ENCODE data around the gene OR10G6.

The OR10G6 gene

DNA sequence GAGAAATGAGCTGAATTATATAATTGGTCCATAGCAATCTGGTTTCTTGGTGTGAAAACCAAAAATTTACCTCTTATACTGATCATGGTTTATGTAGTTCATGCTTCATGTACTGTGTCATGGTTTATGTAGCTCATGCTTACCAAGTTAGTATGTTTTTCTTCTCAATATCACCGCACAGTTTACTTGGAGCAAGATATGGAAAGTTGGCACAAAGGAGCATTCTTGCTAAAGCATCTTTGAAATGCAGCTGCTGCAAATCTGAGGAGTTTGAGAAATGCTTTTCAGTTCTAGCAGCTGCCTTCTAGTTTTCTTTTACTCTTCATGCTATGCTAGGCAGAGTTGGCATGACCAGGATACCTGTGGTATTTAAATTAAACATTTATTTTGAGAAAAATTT, 41.7 kb upstream of the OR10G6 start:
- no peak for TF ChIP-seq CEBPB (IDR thresholded peaks at IDR 0.05)
- TF ChIP-seq ZBTB7A (IDR thresholded peaks at IDR 0.05; ENCODE audit: low read depth), result no peak
- no peak for TF ChIP-seq FOXM1 (IDR thresholded peaks at IDR 0.05; ENCODE audit: borderline replicate concordance, low read depth)
- no peak for TF ChIP-seq TAF1 (IDR thresholded peaks at IDR 0.05; ENCODE audit: low read depth)
- TF ChIP-seq EP300 (IDR thresholded peaks at IDR 0.05; ENCODE audit: borderline replicate concordance), result no peak
- TF ChIP-seq, protein P1, sequence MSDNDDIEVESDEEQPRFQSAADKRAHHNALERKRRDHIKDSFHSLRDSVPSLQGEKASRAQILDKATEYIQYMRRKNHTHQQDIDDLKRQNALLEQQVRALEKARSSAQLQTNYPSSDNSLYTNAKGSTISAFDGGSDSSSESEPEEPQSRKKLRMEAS (IDR thresholded peaks at IDR 0.05), result no peak
- no peak for TF ChIP-seq EGR1 (IDR thresholded peaks at IDR 0.05)
- TF ChIP-seq, protein P2, sequence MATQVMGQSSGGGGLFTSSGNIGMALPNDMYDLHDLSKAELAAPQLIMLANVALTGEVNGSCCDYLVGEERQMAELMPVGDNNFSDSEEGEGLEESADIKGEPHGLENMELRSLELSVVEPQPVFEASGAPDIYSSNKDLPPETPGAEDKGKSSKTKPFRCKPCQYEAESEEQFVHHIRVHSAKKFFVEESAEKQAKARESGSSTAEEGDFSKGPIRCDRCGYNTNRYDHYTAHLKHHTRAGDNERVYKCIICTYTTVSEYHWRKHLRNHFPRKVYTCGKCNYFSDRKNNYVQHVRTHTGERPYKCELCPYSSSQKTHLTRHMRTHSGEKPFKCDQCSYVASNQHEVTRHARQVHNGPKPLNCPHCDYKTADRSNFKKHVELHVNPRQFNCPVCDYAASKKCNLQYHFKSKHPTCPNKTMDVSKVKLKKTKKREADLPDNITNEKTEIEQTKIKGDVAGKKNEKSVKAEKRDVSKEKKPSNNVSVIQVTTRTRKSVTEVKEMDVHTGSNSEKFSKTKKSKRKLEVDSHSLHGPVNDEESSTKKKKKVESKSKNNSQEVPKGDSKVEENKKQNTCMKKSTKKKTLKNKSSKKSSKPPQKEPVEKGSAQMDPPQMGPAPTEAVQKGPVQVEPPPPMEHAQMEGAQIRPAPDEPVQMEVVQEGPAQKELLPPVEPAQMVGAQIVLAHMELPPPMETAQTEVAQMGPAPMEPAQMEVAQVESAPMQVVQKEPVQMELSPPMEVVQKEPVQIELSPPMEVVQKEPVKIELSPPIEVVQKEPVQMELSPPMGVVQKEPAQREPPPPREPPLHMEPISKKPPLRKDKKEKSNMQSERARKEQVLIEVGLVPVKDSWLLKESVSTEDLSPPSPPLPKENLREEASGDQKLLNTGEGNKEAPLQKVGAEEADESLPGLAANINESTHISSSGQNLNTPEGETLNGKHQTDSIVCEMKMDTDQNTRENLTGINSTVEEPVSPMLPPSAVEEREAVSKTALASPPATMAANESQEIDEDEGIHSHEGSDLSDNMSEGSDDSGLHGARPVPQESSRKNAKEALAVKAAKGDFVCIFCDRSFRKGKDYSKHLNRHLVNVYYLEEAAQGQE (IDR thresholded peaks at IDR 0.05; ENCODE audit: low read depth), result no peak
- no peak for TF ChIP-seq TCF12 (IDR thresholded peaks at IDR 0.05; ENCODE audit: low read depth)
- no peak for TF ChIP-seq NFIC (IDR thresholded peaks at IDR 0.05)
- TF ChIP-seq YY1 (IDR thresholded peaks at IDR 0.05; ENCODE audit: low read depth), result no peak
- TF ChIP-seq, protein P3, sequence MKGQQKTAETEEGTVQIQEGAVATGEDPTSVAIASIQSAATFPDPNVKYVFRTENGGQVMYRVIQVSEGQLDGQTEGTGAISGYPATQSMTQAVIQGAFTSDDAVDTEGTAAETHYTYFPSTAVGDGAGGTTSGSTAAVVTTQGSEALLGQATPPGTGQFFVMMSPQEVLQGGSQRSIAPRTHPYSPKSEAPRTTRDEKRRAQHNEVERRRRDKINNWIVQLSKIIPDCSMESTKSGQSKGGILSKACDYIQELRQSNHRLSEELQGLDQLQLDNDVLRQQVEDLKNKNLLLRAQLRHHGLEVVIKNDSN (IDR thresholded peaks at IDR 0.05), result no peak

DNA sequence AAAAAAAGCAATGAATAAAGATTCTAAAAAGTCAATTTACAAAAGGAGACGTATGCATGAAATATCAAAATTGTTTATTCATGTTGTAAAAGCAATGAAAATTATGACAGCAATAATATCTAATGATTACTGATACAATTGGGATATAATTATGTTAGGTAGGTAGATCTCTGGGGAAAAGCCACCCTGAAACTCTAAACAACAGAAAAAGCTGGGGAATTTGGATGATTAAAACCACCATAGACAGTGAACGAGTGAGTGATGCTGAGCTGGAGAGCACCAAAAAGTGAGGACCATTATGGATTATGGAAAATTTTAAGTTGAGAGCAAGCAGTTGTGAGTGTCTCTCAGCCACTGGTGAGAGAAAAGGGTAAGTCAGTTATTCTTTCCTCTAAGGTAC, 31.5 kb upstream of the OR10G6 start, which contains the start of gene OR10G8:
Gene OR10G8 (plus strand): TSS at position 301 of the 400 bp plus-strand sequence. CDS start 2,825 bp downstream, outside the sequence.
- no peak for TF ChIP-seq YY1 (IDR thresholded peaks at IDR 0.05; ENCODE audit: low read depth)
- TF ChIP-seq TEAD4 (IDR thresholded peaks at IDR 0.05), result no peak
- no peak for TF ChIP-seq ZBTB7A (IDR thresholded peaks at IDR 0.05; ENCODE audit: low read depth)
- TF ChIP-seq RAD21 (IDR thresholded peaks at IDR 0.05; ENCODE audit: low read depth), result no peak
- no peak for TF ChIP-seq FOXM1 (IDR thresholded peaks at IDR 0.05; ENCODE audit: borderline replicate concordance, low read depth)
- no peak for TF ChIP-seq EGR1 (IDR thresholded peaks at IDR 0.05)
- no peak for TF ChIP-seq TAF1 (IDR thresholded peaks at IDR 0.05; ENCODE audit: low read depth)
- no peak for TF ChIP-seq TCF12 (IDR thresholded peaks at IDR 0.05; ENCODE audit: low read depth)
- TF ChIP-seq, protein P1 (IDR thresholded peaks at IDR 0.05), result no peak
- TF ChIP-seq CEBPB (IDR thresholded peaks at IDR 0.05), result no peak
- no peak for TF ChIP-seq NFIC (IDR thresholded peaks at IDR 0.05)
- TF ChIP-seq CREB1 (IDR thresholded peaks at IDR 0.05; ENCODE audit: low read depth), result no peak
- no peak for TF ChIP-seq EP300 (IDR thresholded peaks at IDR 0.05; ENCODE audit: borderline replicate concordance)
- TF ChIP-seq, protein P3 (IDR thresholded peaks at IDR 0.05), result no peak
- TF ChIP-seq, protein P2 (IDR thresholded peaks at IDR 0.05; ENCODE audit: low read depth), result no peak

DNA sequence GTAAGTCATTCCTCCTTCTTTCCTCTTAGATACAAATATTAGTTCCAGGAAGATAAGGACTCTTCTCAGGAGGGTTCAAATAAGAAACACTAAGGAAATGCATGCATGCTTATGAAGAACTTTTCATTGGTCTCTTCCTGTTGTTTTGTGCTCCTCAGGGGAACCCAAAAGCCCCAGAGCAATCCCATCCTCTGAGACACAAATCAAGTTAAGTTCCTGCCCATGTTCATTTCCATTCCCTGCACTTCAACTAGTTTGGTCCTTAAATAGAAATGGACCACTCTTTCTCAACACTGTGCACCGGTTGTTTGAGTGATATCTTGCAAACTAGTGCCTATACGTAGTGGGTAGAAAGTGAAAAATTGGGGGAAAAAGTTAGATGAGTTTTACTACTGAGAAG, 17.7 kb upstream of the OR10G6 start, which contains the start of gene OR10G4:
Gene OR10G4 (plus strand): TSS at position 301 of the 400 bp plus-strand sequence. CDS start 2,578 bp downstream, outside the sequence.
- TF ChIP-seq TAF1 (IDR thresholded peaks at IDR 0.05; ENCODE audit: low read depth) (no peak), EGR1 (IDR thresholded peaks at IDR 0.05) (no peak), TEAD4 (IDR thresholded peaks at IDR 0.05) (no peak), TCF12 (IDR thresholded peaks at IDR 0.05; ENCODE audit: low read depth) (no peak), FOXM1 (IDR thresholded peaks at IDR 0.05; ENCODE audit: borderline replicate concordance, low read depth) (no peak), CEBPB (IDR thresholded peaks at IDR 0.05) (no peak), RAD21 (IDR thresholded peaks at IDR 0.05; ENCODE audit: low read depth) (no peak), ZBTB7A (IDR thresholded peaks at IDR 0.05; ENCODE audit: low read depth) (no peak)
- TF ChIP-seq, protein P2 (IDR thresholded peaks at IDR 0.05; ENCODE audit: low read depth), result no peak
- TF ChIP-seq, protein P1 (IDR thresholded peaks at IDR 0.05), result no peak

DNA sequence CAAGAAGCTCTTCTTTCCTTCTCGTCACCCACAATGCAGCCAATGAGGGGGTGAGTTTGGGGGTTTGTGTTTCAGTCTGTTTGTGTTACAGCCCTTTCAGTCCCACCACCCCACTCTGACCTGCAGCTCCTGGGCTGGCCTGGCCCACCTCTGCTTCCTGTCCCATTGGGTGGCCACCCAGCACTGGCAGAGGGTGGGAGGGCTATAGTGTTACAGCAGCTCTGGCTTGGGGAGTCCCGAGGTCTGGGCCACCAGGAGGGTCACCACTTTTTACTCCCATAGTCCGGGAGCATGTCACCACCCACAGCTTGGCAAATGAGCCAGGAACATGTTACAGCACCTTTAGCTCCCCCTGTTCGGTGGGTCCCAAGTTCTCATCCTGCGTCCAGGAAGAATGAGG, 15.7 kb downstream of the OR10G6 start:
- TF ChIP-seq CEBPB (IDR thresholded peaks at IDR 0.05), result no peak
- TF ChIP-seq, protein P2 (IDR thresholded peaks at IDR 0.05; ENCODE audit: low read depth), result no peak
- no peak for TF ChIP-seq TEAD4 (IDR thresholded peaks at IDR 0.05)
- TF ChIP-seq TAF1 (IDR thresholded peaks at IDR 0.05; ENCODE audit: low read depth), result no peak
- no peak for TF ChIP-seq ZBTB7A (IDR thresholded peaks at IDR 0.05; ENCODE audit: low read depth)
- TF ChIP-seq, protein P3 (IDR thresholded peaks at IDR 0.05), result no peak
- no peak for TF ChIP-seq EP300 (IDR thresholded peaks at IDR 0.05; ENCODE audit: borderline replicate concordance)
- no peak for TF ChIP-seq NFIC (IDR thresholded peaks at IDR 0.05)
- TF ChIP-seq FOXM1 (IDR thresholded peaks at IDR 0.05; ENCODE audit: borderline replicate concordance, low read depth), result no peak
- TF ChIP-seq CREB1 (IDR thresholded peaks at IDR 0.05; ENCODE audit: low read depth), result no peak
- no peak for TF ChIP-seq YY1 (IDR thresholded peaks at IDR 0.05; ENCODE audit: low read depth)

Measured in Ishikawa (cell line).